Karpas-422 (cell line): ENCODE data around the gene SMYD3. TPM values are rescaled to one million over a fixed set of nuclear protein-coding genes. Genes with fewer than 3 reads are reported as not detected.

ENCODE experiments used
- DNase-seq: peaks from one replicate; pipeline ENCODE4 v3.0.0-alpha.2; 2015
- H2AFZ ChIP-seq: fragments of 200-600 bp; sonication (generic); 2 replicates; pipeline ENCODE4 v1.6.1; 2014; ENCODE audit warnings: antibody characterized with exemption, low read length, mixed read lengths
- H3K27ac ChIP-seq: fragments of 200-600 bp; sonication (generic); 2 replicates; pipeline ENCODE4 v1.5.1; 2014; ENCODE audit warnings: mild to moderate bottlenecking, low read length, moderate library complexity
- H3K27me3 ChIP-seq: fragments of 200-600 bp; sonication (generic); 2 replicates; pipeline ENCODE4 v1.6.1; 2014; ENCODE audit warnings: low read length, mixed read lengths
- H3K36me3 ChIP-seq: fragments of 200-600 bp; sonication (generic); 2 replicates; pipeline ENCODE4 v1.6.1; 2014; ENCODE audit warnings: low read length, mixed read lengths; ENCODE audit not compliant: insufficient read depth
- H3K4me1 ChIP-seq: fragments of 200-600 bp; sonication (generic); 2 replicates; pipeline ENCODE4 v1.6.1; 2014; ENCODE audit warnings: mild to moderate bottlenecking, low read length, mixed read lengths
- H3K4me2 ChIP-seq: fragments of 200-600 bp; sonication (generic); 2 replicates; pipeline ENCODE4 v1.6.1; 2014; ENCODE audit warnings: low read length, low read depth, mild to moderate bottlenecking; ENCODE audit not compliant: poor library complexity, severe bottlenecking
- H3K4me3 ChIP-seq: fragments of 200-600 bp; sonication (generic); 2 replicates; pipeline ENCODE4 v1.5.1; 2014; ENCODE audit warnings: mild to moderate bottlenecking, antibody characterized with exemption, low read length, mixed read lengths
- H3K79me2 ChIP-seq: fragments of 200-600 bp; sonication (generic); 2 replicates; pipeline ENCODE4 v1.6.1; 2014; ENCODE audit warnings: mild to moderate bottlenecking, low read length, mixed read lengths
- H3K9ac ChIP-seq: fragments of 200-600 bp; sonication (generic); 2 replicates; pipeline ENCODE4 v1.6.0; 2014; ENCODE audit warnings: low read length
- H3K9me2 ChIP-seq: fragments of 200-600 bp; sonication (generic), shearing (Covaris generic); replicated peaks from 2 replicates; pipeline ENCODE4 v1.6.0; 2014; ENCODE audit warnings: mild to moderate bottlenecking, low read length, moderate library complexity; ENCODE audit not compliant: insufficient read depth
- H3K9me3 ChIP-seq: fragments of 300-700, 200-600 bp; sonication (generic); 2 replicates; pipeline ENCODE4 v1.6.1; 2014; ENCODE audit warnings: low read length, mixed read lengths
- H4K20me1 ChIP-seq: fragments of 200-600 bp; sonication (generic); 2 replicates; pipeline ENCODE4 v1.6.1; 2014; ENCODE audit warnings: mild to moderate bottlenecking, antibody characterized with exemption, low read length, low read depth; ENCODE audit not compliant: insufficient read depth
- total RNA-seq: library from RNA; depleted of rRNA; stranded (reverse); fragments of >200 nt; shearing (Covaris generic); gene quantifications from 2 replicates; pipeline ENCODE4 v1.2.3, GENCODE V29; 2014; ENCODE audit warnings: low replicate concordance

Gene SMYD3
- total RNA-seq, 1 experiment from 2014 or later = 67.1 TPM

- Histone ChIP-seq H3K27me3 (no peaks in the 10 kb centered on the region), H3K4me2 (no peak overlapping the region), H2AFZ (no peak overlapping the region), H4K20me1 (no peaks in the 10 kb centered on the region), H3K27ac (no peak overlapping the region), H3K79me2 (no peaks in the 10 kb centered on the region), H3K9me2 (no peaks in the 10 kb centered on the region), H3K9ac (no peak overlapping the region), H3K36me3 (no peaks in the 10 kb centered on the region), H3K4me3 (no peak overlapping the region), H3K4me1 (no peaks in the 10 kb centered on the region), H3K9me3 (no peaks in the 10 kb centered on the region)
- DNase-seq = no peak
These were observed 465.7 kb downstream of the SMYD3 start for GRCh38 chr1:246041360-246041759.

GRCh38 chr1:246040200-246040890, 466.7 kb downstream of the SMYD3 start:
- Histone ChIP-seq H3K4me3 (no peak overlapping the region), H3K79me2 (no peaks in the 10 kb centered on the region), H3K4me2 (no peak overlapping the region), H3K27me3 (no peaks in the 10 kb centered on the region), H3K36me3 (no peaks in the 10 kb centered on the region), H2AFZ (no peak overlapping the region), H3K9me2 (no peaks in the 10 kb centered on the region), H3K9me3 (no peaks in the 10 kb centered on the region), H3K9ac (no peak overlapping the region), H3K4me1 (no peaks in the 10 kb centered on the region), H4K20me1 (no peaks in the 10 kb centered on the region), H3K27ac (no peak overlapping the region)
- no peak for DNase-seq

GRCh38 chr1:246039584-246039983, 467.5 kb downstream of the SMYD3 start:
- H3K4me1 ChIP-seq = no peaks in the 10 kb centered on the region
- no peaks in the 10 kb centered on the region for H4K20me1 ChIP-seq
- no peaks in the 10 kb centered on the region for H3K9me2 ChIP-seq
- no peak overlapping the region for H3K4me3 ChIP-seq
- H3K4me2 ChIP-seq = no peak overlapping the region
- no peaks in the 10 kb centered on the region for H3K9me3 ChIP-seq
- no peak overlapping the region for H3K9ac ChIP-seq
- no peaks in the 10 kb centered on the region for H3K79me2 ChIP-seq
- no peaks in the 10 kb centered on the region for H3K36me3 ChIP-seq
- no peak overlapping the region for H3K27ac ChIP-seq
- no peak overlapping the region for H2AFZ ChIP-seq
- DNase-seq = no peak
- no peaks in the 10 kb centered on the region for H3K27me3 ChIP-seq

- Histone ChIP-seq H3K27ac (no peak overlapping the region), H3K4me1 (no peaks in the 10 kb centered on the region), H3K36me3 (no peaks in the 10 kb centered on the region), H3K4me2 (no peak overlapping the region), H3K9me2 (no peaks in the 10 kb centered on the region), H3K4me3 (no peak overlapping the region), H3K9ac (no peak overlapping the region), H4K20me1 (no peaks in the 10 kb centered on the region), H3K27me3 (no peaks in the 10 kb centered on the region), H3K9me3 (no peaks in the 10 kb centered on the region), H2AFZ (no peak overlapping the region), H3K79me2 (no peaks in the 10 kb centered on the region)
- DNase-seq = no peak
These were observed 469.2 kb downstream of the SMYD3 start for GRCh38 chr1:246037832-246038231.

GRCh38 chr1:246036175-246036574, 470.9 kb downstream of the SMYD3 start:
- Histone ChIP-seq H2AFZ (no peak overlapping the region), H4K20me1 (no peaks in the 10 kb centered on the region), H3K27ac (no peak overlapping the region), H3K9me2 (no peaks in the 10 kb centered on the region), H3K79me2 (no peaks in the 10 kb centered on the region), H3K4me2 (no peak overlapping the region), H3K9ac (no peak overlapping the region), H3K4me1 (peaks cover 3% of the 10 kb centered on the region; the same call in 1 of the 2 replicates), H3K27me3 (no peaks in the 10 kb centered on the region), H3K9me3 (no peaks in the 10 kb centered on the region), H3K36me3 (no peaks in the 10 kb centered on the region), H3K4me3 (no peak overlapping the region)
- DNase-seq = no peak

GRCh38 chr1:246035060-246035541, 472.0 kb downstream of the SMYD3 start:
- no peak overlapping the region for H3K9ac ChIP-seq
- H3K27me3 ChIP-seq = no peaks in the 10 kb centered on the region
- no peak overlapping the region for H3K4me3 ChIP-seq
- no peaks in the 10 kb centered on the region for H3K36me3 ChIP-seq
- no peak overlapping the region for H3K27ac ChIP-seq
- no peaks in the 10 kb centered on the region for H3K79me2 ChIP-seq
- H3K9me2 ChIP-seq = no peaks in the 10 kb centered on the region
- no peaks in the 10 kb centered on the region for H3K9me3 ChIP-seq
- no peak overlapping the region for H2AFZ ChIP-seq
- peaks cover 3% of the 10 kb centered on the region; the same call in 1 of the 2 replicates for H3K4me1 ChIP-seq
- H4K20me1 ChIP-seq = no peaks in the 10 kb centered on the region
- DNase-seq = no peak
- no peak overlapping the region for H3K4me2 ChIP-seq

GRCh38 chr1:246034630-246035029, 472.4 kb downstream of the SMYD3 start:
- H3K9me2 ChIP-seq = no peaks in the 10 kb centered on the region
- H3K79me2 ChIP-seq = no peaks in the 10 kb centered on the region
- DNase-seq = no peak
- H3K4me2 ChIP-seq = no peak overlapping the region
- H3K9ac ChIP-seq = no peak overlapping the region
- no peak overlapping the region for H3K27ac ChIP-seq
- H3K27me3 ChIP-seq = no peaks in the 10 kb centered on the region
- H4K20me1 ChIP-seq = no peaks in the 10 kb centered on the region
- H3K9me3 ChIP-seq = no peaks in the 10 kb centered on the region
- H3K36me3 ChIP-seq = no peaks in the 10 kb centered on the region
- no peak overlapping the region for H3K4me3 ChIP-seq
- peaks cover 8% of the 10 kb centered on the region for H3K4me1 ChIP-seq
- H2AFZ ChIP-seq = no peak overlapping the region

GRCh38 chr1:246032984-246033383, 474.1 kb downstream of the SMYD3 start:
- Histone ChIP-seq H3K79me2 (no peaks in the 10 kb centered on the region), H4K20me1 (no peaks in the 10 kb centered on the region), H3K27me3 (no peaks in the 10 kb centered on the region), H3K9ac (no peak overlapping the region), H2AFZ (no peak overlapping the region), H3K36me3 (no peaks in the 10 kb centered on the region), H3K4me1 (peaks cover 10% of the 10 kb centered on the region), H3K4me2 (no peak overlapping the region), H3K9me2 (no peaks in the 10 kb centered on the region), H3K4me3 (no peak overlapping the region), H3K9me3 (no peaks in the 10 kb centered on the region), H3K27ac (no peak overlapping the region)
- DNase-seq = no peak
